HG03025 (cell line): ENCODE measurements around the gene MT1F.

ENCODE experiments used
- ATAC-seq: cut with Tn5 transposase; IDR thresholded peaks from one replicate; pipeline ENCODE4 v1.9.1; 2021; ENCODE audit warnings: mild to moderate bottlenecking, moderate library complexity; ENCODE audit not compliant: unreplicated experiment, low FRiP score

MT1F gene

DNA sequence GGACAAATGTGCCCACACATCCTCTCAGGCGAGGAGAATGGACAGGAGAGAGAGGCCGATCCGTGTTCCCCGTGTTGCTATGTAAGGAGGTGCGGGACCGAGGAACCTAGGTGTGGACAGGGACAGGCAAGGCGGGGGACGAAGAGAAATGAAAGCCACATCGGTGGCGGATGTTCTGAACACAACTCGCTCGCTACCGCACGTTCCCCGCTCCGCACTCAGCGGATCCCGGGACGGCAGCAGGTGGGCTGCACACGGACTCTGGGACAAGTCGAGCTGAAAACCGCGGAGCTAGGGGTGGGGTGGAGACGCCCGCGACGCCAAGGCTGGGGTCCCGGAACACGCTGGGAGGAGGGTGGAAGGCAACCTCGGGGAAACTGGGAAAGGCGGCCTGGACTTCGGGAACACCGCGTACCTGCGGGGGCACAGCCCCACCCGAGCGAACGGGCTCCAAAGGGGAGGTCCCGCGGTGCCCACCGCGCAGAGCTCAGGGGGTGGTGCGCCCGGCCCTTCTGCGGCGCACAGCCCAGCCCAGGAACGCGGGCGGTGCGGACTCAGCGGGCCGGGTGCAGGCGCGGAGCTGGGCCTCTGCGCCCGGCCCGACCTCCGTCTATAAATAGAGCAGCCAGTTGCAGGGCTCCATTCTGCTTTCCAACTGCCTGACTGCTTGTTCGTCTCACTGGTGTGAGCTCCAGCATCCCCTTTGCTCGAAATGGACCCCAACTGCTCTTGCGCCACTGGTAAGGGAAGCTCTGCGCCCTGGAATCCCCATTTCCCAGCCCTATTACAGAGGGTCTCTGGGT, 32.4 kb upstream of the MT1F start, which contains the start of gene MT1E:
Gene MT1E (plus strand): TSS at position 642 of the 803 bp plus-strand sequence. CDS start 71 bp downstream, at position 713.
- ATAC-seq, result no peak

DNA sequence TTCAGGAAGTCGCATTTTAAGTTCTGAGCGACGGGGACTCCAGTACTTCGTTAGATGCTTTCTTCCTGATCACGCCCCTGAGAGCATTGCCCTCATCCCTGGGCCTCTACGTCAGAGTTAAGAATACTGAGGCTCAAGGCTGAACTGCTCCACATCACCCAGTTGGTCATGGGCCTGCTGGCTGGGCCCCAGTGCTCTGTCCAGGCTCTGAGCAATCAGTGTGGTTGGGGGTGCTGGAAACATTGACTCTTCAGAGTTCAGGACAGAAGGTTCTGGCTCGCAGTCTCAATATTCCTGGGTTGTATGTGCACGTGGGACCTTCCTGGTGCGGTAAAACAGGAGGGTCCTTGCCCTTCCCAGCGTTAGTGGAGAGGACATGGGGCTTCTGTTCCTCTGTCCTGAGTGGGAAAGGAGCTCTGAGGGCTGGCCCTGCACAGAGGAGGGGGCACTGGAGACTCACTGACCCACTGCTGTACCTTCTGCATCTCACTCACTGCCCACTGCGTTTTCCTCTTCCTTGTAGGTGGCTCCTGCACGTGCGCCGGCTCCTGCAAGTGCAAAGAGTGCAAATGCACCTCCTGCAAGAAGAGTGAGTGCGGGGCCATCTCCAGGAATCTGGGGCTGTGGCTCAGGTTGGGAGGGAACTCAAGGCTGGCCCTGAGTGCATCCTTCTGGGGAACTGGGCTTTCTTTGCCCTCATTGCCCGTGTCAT, 31.7 kb upstream of the MT1F start:
- no peak for ATAC-seq

DNA sequence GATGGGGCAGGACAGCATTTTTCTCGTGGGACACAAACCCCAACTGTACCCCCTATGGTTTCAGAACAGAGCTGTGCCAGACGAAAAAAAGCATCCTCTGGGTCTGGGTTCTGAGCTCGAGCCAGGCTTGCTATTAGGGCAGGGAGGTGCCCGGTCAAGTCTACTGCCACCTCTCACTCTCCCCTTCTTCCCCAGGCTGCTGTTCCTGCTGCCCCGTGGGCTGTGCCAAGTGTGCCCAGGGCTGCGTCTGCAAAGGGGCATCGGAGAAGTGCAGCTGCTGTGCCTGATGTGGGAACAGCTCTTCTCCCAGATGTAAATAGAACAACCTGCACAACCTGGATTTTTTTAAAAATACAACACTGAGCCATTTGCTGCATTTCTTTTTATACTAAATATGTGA, 31.1 kb upstream of the MT1F start:
- no peak for ATAC-seq

DNA sequence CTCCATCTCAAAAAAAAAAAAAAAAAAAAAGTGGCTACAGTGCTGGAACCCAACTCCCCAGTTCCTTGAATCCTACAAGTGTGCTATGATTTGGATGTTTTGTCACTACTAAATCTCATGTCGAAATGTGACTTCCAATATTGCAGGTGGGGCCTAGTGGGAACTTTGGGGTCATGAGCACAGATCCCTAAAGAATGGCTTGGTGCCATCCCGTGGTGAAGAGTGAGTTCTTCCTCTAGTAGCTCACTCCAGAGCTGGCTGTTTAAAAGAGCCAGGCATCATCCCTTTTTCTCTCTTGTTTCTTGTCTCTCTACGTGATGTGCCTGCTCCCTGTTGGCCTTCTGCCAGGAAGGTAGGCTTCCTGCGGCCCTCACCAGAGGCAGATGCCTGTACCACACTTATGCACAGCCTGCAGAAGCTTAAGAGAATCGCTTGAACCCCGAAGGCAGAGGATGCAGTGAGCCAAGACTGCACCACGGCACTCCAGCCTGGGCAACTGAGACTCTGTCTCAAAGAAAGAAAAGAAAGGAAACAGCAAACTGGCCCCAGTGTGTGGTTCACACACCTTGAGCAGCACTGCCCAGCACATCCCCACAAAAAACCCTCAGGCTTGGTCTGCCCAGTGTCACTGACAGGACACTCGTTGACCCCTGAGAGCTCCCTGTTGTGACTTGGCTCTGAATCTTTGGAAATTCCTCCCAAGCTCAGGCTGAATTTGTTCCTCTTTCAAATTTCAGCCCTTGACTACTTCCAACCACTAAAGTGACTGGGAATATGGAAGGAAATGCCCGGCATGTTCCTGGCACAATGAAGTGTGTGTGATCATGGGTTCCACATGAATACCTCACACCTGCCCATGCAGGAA, 29.0 kb upstream of the MT1F start:
- no peak for ATAC-seq

DNA sequence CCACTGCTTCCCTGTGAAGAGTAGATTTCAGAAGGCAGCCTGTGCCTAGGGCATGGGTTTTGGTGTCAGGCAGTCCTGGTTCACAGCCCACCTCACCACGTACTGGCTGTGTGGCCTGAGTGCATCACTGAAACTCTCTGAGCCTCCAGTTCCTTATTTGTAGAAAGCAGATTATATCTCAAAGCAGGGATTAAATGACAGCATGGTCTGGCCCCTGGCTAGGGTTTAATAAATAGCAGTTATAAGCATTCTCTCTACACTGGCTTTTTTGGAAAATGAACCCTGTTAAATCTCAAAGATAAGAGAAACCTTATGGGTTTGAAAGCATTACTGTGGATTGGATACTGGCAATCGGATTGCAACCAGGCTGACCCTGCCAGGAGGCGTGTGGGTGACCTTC, 28.2 kb upstream of the MT1F start:
- no peak for ATAC-seq

DNA sequence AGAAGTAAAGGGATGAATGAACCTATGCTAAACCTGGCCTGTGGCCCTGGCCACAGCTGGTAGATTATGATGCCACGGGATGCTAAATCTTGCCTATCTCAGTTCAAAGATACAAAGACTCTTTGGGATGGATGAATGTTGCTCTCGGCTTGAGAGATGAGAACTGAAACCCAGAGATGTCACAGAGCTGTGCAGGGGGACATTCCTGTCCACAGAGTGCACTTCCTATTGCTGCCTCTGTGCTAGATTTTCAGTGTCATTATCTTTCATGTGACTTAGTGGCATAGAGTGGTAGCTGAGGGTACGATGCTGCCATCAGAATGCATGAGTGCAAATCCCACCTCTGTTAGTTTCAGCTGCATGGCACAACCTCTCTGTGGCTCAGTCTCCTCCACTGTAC, 27.6 kb upstream of the MT1F start:
- ATAC-seq, result no peak

DNA sequence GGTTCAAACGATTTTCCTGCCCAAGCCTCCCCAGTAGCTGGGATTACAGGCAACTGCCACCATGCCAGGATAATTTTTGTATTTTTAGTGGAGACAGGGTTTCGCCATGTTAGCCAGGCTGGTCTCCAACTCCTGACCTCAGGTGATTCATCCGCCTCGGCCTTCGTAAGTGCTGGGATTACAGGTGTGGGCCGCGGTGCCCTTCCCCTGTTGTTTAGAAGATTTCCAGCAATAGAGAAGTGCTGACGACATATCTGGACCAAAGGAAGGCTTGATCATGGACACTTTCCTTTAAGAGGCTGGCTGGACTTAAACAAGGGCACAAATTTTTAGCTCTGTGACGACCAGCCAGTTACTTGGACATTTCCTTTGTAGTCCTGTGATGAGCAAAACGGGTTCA, 26.6 kb upstream of the MT1F start:
- no peak for ATAC-seq

DNA sequence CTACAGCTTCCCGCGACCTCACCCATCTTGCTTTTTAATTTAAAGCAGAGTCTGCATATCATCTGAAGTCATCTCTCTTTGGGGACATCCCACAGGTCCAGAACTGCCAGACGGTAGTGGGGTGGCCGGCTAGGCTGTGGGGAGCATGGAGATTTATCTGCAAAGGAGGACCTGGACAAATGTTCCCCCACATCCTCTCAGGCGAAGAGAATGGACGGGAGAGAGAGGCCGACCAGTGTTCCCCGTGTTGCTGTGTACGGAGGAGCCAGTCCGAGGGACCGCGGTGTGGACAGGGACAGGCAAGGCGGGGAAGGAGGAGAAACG, 26.0 kb upstream of the MT1F start:
- no peak for ATAC-seq

DNA sequence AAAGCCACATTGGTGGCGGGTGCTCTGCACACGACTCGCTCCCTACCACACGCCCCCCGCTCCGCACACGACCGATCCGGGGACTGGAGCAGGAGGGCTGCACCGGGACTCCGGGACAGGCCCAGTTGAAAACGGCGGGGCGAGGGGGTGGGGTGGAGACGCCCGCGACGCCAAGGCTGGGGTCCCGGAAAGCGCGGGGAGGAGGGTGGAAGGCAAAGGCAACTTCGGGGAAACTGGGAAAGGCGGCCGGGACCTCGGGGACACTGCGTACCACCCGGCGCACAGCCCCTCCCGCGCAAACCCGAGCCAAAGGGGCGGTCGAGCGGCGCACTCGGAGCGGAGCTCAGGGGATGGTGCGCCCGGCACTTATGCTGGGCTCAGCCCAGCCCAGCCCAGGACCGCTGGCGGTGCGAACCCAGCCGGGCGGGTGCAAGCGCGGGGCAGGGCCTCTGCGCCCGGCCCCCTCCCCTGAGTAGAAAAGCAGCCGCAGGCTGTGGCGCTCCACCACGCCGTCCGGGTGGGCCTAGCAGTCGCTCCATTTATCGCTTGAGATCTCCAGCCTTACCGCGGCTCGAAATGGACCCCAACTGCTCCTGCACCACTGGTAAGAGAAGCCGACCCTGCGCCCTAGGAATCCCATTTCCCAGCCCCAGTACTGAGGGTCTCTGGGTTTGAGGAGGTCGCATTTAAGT, 25.5 kb upstream of the MT1F start, which contains the start of gene MT1M:
Gene MT1M (plus strand): TSS at position 504 of the 692 bp plus-strand sequence. CDS start 73 bp downstream, at position 577.
- ATAC-seq, result no peak

DNA sequence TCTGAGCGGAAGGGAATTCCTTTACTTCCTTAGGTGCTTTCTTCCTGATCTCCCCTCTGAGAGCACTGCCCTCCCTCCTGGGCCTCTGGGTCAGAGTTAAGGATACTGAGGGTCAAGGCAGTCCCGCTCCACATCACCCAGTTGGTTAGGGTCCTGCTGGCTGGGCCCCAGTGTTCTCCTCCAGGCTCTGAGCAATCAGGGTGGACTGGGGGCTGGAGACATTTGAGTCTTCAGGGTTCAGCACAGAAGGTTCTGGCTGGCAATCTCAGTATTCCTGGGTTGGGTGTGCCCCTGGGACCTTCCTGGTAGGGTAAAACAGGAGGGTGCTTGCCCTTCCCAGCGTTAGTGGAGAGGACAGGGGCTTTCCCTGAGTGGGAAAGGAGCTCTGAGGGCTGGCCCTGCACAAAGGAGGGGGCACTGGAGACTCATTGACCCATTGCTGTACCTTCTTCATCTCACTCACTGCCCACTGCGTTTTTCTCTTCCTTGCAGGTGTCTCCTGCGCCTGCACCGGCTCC, 24.9 kb upstream of the MT1F start:
- ATAC-seq, result no peak

DNA sequence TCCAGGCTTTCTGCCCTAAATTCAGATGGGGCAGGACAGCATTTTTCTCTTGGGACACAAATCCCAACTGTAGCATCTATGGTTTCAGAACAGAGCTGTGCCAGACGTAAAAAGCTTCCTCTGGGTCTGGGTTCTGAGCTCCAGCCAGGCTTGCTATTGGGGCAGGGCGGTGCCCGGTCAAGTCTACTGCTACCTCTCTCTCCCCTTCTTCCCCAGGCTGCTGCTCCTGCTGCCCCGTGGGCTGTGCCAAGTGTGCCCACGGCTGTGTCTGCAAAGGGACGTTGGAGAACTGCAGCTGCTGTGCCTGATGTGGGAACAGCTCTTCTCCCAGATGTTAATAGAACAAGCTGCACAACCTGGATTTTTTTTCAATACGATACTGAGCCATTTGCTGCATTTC, 24.2 kb upstream of the MT1F start:
- no peak for ATAC-seq

DNA sequence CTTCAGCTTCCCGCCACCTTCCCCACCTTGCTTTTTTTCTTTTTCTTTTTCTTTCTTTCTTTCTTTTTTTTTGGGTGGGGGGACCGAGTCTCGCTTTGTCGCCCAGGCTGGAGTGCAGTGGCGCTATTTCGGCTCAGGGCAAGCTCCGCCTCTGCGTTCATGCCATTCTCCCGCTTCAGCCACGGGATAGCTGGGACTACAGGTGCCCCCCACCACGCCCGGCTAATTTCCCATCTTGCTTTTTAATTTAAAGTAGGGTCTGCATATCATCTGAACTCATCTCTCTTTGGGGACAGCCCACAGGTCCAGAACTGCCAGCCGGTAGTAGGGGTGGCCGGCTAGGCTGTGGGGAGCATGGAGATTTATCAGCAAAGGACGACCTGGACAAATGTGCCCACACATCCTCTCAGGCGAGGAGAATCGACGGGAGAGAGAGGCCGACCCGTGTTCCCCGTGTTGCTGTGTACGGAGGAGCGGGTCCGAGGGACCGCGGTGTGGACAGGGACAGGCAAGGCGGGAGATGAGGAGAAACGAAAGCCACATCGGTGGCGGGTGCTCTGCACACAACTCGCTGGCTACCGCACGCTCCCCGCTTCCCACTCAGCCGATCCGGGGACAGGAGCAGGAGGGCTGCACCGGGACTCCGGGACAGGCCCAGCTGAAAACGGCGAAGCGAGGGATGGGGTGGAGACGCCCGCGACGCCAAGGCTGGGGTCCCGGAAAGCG, 22.9 kb upstream of the MT1F start:
- ATAC-seq, result no peak

DNA sequence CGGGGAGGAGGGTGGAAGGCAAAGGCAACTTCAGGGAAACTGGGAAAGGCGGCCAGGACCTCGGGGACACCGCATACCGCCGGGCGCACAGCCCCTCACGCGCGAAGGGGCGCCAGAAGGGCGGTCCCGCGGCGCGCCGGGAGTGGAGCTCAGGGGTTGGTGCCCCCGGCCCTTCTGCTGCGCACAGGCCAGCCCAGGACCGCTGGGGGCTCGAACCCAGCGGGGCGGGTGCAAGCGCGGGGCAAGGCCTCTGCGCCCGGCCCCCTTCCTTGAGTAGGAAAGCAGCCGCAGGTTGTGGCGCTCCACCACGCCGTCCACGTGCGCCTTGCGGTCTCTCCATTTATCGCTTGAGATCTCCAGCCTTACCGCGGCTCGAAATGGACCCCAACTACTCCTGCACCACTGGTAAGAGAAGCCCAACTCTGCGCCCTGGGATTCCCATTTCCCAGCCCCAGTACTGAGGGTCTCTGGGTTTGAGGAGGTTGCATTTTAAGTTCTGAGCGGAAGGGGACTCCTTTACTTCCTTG, 22.3 kb upstream of the MT1F start:
- ATAC-seq, result no peak

DNA sequence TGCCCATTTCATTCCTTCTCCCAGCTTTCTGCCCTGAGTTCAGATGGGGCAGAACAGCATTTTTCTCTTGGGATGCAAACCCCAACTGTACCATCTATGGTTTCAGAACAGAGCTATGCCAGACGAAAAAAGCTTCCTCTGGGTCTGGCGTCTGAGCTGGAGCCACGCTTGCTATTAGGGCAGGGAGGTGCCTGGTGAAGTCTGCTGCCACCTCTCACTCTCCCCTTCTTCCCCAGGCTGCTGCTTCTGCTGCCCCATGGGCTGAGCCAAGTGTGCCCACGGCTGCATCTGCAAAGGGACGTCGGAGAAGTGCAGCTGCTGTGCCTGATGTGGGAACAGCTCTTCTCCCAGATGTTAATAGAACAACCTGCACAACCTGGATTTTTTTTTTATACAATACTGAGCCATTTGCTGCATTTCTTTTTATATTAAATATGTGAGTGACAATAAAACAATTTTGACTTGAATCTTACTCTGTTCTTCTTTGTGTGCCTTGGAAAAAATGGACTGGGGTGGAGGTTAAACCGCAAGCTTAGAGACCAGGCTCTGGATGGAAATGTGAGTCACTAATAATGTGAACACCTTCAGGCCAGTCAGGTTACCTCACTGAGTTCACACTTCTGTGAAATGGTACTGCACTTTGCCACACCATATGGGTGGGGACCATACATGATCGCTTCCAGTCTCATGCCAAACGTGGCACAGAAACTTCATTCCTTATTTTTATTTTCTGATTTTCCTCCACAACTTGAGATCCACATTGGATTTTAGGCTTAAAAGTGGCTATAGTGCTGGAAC, 20.9 kb upstream of the MT1F start:
- no peak for ATAC-seq

DNA sequence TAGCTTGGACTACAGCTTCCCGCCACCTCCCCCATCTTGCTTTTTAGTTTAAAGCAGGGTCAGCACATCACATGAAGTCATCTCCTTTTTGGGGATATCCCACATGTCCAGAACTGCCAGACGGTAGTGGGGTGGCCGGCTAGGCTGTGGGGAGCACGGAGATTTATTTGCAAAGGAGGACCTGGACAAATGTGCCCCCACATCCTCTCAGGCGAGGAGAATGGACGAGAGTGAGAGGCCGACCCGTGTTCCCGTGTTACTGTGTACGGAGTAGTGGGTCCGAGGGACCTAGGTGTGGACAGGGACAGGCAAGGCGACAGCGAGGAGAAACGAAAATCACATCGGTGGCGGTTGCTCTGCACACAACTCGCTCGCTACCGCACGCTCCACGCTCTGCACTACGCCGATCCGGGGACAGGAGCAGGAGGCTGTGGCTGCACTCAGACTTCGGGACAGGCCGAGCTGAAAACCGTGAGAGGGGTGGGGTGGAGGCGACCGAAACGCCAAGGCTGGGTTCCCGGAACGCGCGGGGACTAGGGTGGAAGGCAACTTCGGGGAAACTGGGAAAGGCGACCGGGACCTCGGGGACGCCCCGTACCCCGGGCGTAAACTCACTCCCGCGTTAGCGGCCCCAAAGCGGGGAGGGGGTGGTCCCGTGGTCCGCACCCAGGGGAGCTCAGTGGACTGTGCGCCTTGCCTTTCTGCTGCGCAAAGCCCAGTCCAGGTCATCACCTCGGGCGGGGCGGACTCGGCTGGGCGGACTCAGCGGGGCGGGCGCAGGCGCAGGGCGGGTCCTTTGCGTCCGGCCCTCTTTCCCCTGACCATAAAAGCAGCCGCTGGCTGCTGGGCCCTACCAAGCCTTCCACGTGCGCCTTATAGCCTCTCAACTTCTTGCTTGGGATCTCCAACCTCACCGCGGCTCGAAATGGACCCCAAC, 19.7 kb upstream of the MT1F start, which contains the start of gene MT1A:
Gene MT1A (plus strand): TSS at position 853 of the 937 bp plus-strand sequence. CDS start 73 bp downstream, at position 926.
- ATAC-seq, result no peak

DNA sequence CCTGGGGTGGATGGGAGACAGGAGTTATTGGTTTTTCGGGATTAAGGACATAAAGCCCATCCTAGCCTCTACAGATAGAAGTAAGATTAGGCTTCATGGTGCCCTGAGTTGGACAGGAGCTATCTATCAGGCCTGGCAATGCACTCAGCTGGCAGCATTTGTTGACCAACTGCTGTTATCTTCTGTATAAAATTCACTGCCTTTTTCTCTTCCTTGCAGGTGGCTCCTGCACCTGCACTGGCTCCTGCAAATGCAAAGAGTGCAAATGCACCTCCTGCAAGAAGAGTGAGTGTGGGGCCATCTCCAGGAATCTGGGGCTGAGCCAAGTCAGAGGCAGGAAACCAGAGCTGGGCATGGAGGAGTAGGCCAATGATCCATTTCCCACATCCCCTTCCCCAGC, 18.7 kb upstream of the MT1F start:
- ATAC-seq, result no peak

DNA sequence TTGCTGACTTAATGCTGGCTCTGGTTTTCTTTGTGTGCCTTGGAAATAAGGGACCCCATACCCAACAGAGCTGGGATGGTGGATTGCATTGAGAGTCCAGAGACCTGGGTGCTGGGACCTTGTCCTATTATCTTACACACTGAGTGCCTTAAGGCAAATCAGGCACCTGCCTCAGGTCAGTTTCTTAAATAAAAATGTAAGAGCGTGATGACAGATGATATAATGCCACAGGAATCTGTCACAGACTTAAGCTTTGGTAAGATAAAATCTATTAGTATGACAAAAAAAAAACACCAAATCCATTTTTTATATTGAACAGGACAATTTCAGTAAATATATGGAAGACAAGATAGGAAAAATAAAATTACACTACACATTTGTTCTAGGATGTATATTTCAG, 17.7 kb upstream of the MT1F start:
- no peak for ATAC-seq
